A673 (cell line): ENCODE measurements around the gene ZNF724. TPM values are rescaled to one million over a fixed set of nuclear protein-coding genes. Genes with fewer than 3 reads are reported as not detected.
"Not testable (repeated sequence)": the region's sequence is repeated elsewhere in the genome, so short reads cannot be mapped to it uniquely, and the experiment has no call there.

Experiments
- BruUV-seq: library from RNA; stranded (reverse); fragments of 400-500 nt; replicated peaks from 2 replicates; lab custom pipeline; 2021; lab: Mats Ljungman, UMichigan
- CTCF ChIA-PET: fragments of 300-600 bp; sonication (Branson Sonifier 250); formaldehyde crosslinking; loops from one replicate; lab custom pipeline; 2022; ENCODE audit warnings: antibody characterized with exemption; lab: Charles Lee
- POLR2A ChIA-PET: fragments of 300-600 bp; sonication (Branson Sonifier 250); formaldehyde crosslinking; loops from one replicate; lab custom pipeline; 2022; ENCODE audit warnings: antibody characterized with exemption; ENCODE audit not compliant: low non-redundant PET; lab: Charles Lee
- DNase-seq: peaks from one replicate; pipeline ENCODE4 v3.0.0-alpha.2; 2015; ENCODE audit warnings: low spot score
- H3K27ac ChIP-seq: fragments of 200-600 bp; sonication (generic); 2 replicates; pipeline ENCODE4 v1.5.1; 2016; ENCODE audit warnings: mixed run types, low read depth, mild to moderate bottlenecking, mixed read lengths, antibody characterized with exemption, low read length; ENCODE audit not compliant: poor library complexity, severe bottlenecking
- H3K27me3 ChIP-seq: fragments of 200-600 bp; sonication (generic); replicated peaks from 2 replicates; pipeline ENCODE4 v1.6.1; 2017; ENCODE audit warnings: mixed run types, low read depth, mild to moderate bottlenecking, mixed read lengths, antibody characterized with exemption, low read length; ENCODE audit not compliant: insufficient read depth, poor library complexity
- H3K36me3 ChIP-seq: fragments of 200-600 bp; sonication (generic); 2 replicates; pipeline ENCODE4 v1.6.1; 2016; ENCODE audit warnings: mixed run types, mild to moderate bottlenecking, mixed read lengths, antibody characterized with exemption, low read length; ENCODE audit not compliant: insufficient read depth, poor library complexity, severe bottlenecking
- H3K4me1 ChIP-seq: fragments of 200-600 bp; sonication (generic); 2 replicates; pipeline ENCODE4 v1.6.1; 2017; ENCODE audit warnings: mixed run types, mild to moderate bottlenecking, mixed read lengths, antibody characterized with exemption, low read length; ENCODE audit not compliant: insufficient read depth, poor library complexity, severe bottlenecking
- H3K4me3 ChIP-seq: fragments of 200-600 bp; sonication (generic); 2 replicates; pipeline ENCODE4 v1.5.1; 2016; ENCODE audit warnings: low read depth, mixed run types, mild to moderate bottlenecking, mixed read lengths, low read length; ENCODE audit not compliant: poor library complexity, severe bottlenecking
- H3K9me3 ChIP-seq: fragments of 200-600 bp; sonication (generic); 2 replicates; pipeline ENCODE4 v1.6.1; 2016; ENCODE audit warnings: mixed run types, low read depth, mild to moderate bottlenecking, mixed read lengths, antibody characterized with exemption, low read length; ENCODE audit not compliant: poor library complexity, severe bottlenecking
- EZH2 ChIP-seq: fragments of 200-600 bp; sonication (generic); IDR thresholded peaks from 2 replicates; pipeline ENCODE4 v1.6.1; 2017; ENCODE audit warnings: borderline replicate concordance, low read depth, mild to moderate bottlenecking, mixed read lengths, antibody characterized with exemption, low read length; ENCODE audit not compliant: poor library complexity, severe bottlenecking
- intact Hi-C: fragments of 100-400 bp; cut with micrococcal nuclease; formaldehyde crosslinking; loops from one replicate; pipeline ENCODE4 v1.10.0; 2022; ENCODE audit not compliant: unreplicated experiment
- total RNA-seq: library from RNA; stranded (reverse); gene quantifications from 2 replicates; pipeline ENCODE4 v1.2.3, GENCODE V29; 2021
- TF ChIP-seq, protein P1 (sequence below): fragments of 300-800, 200-600 bp; sonication (generic); conservative IDR thresholded peaks from 2 replicates; pipeline ENCODE4 v1.5.1; 2017; ENCODE audit warnings: low read depth, mild to moderate bottlenecking, antibody characterized with exemption, low read length, moderate library complexity, mixed read lengths

ZNF724 gene
- total RNA-seq, 1 experiment from 2014 or later = 21.0 TPM

DNA sequence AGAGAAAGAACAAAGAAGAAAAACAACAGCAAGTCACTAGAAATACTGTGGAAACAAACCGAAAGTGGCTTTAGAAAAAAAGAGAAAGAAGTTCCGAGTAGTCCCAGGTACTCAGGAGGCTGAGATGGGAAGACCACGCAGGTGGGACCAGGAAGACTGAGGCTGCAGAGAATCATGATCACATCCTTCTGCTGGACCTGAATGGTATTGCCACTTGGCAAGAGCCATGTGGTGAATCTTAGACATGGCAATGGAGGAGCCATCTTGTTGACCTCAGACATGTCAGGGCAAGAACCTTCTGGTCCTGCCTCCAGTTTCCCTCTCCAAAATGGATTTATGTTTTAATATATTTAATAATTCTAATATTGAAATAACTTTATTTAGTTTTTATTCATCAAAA is 37.4 kb upstream of the ZNF724 start:
- Histone ChIP-seq H3K4me3 (no peak overlapping the region), H3K4me1 (no peaks in the 10 kb centered on the region), H3K27ac (no peak overlapping the region), H3K36me3 (no peaks in the 10 kb centered on the region), H3K27me3 (no peaks in the 10 kb centered on the region), H3K9me3 (peaks cover 3% of the 10 kb centered on the region)
- intact Hi-C loops = no loop called here
- no TSS peak for BruUV-seq
- CTCF ChIA-PET = no interaction called here
- POLR2A ChIA-PET = no interaction called here
- DNase-seq = no peak
- TF ChIP-seq EZH2 = no peak
- TF ChIP-seq, protein P1, sequence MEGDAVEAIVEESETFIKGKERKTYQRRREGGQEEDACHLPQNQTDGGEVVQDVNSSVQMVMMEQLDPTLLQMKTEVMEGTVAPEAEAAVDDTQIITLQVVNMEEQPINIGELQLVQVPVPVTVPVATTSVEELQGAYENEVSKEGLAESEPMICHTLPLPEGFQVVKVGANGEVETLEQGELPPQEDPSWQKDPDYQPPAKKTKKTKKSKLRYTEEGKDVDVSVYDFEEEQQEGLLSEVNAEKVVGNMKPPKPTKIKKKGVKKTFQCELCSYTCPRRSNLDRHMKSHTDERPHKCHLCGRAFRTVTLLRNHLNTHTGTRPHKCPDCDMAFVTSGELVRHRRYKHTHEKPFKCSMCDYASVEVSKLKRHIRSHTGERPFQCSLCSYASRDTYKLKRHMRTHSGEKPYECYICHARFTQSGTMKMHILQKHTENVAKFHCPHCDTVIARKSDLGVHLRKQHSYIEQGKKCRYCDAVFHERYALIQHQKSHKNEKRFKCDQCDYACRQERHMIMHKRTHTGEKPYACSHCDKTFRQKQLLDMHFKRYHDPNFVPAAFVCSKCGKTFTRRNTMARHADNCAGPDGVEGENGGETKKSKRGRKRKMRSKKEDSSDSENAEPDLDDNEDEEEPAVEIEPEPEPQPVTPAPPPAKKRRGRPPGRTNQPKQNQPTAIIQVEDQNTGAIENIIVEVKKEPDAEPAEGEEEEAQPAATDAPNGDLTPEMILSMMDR = no peak

DNA sequence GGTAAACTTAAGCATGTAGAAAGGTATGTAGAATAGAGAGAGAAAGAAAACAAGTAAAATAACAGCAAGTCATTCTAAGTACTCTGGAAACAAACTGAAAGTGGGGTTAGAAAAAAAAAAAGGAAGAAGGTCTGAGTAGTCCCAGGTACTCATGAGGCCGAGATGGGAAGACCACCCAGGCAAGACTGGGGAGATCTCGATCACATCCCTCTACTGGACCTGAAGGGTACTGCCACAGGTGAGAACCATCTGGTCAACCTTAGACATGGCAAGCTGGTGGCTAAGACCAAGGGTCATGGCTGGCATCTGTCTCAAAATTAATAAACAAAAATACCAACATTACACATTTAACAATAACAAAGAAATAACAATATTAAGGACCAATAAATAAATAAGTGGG is 36.3 kb upstream of the ZNF724 start:
- intact Hi-C loops = no loop called here
- Histone ChIP-seq H3K36me3 (no peaks in the 10 kb centered on the region), H3K27ac (no peak overlapping the region), H3K9me3 (peaks cover 3% of the 10 kb centered on the region), H3K4me3 (no peak overlapping the region), H3K27me3 (no peaks in the 10 kb centered on the region), H3K4me1 (no peaks in the 10 kb centered on the region)
- no peak for TF ChIP-seq EZH2
- TF ChIP-seq, protein P1 = 0 out of 2 replicates have a peak, but pooled peaks have one; percentile 20
- ChIA-PET POLR2A (no interaction called here), CTCF (no interaction called here)
- no TSS peak for BruUV-seq
- DNase-seq = no peak

DNA sequence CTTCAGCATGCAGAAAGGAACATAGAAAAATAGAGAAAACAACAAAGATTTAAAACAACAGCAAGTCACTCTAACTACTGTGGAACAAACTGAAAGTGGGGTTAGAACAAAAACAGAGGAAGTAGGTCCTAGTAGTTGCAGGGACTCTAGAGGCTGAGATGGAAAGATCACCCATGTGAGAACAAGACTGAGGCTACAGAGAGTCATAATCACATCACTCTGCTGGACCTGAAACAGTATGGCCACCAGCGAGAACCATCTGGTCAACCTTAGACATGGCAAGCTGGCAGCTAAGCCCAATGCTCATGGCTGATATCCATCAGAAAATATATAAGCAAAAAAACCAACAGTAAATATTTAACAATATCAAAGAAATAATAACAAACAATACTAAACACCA is 35.8 kb upstream of the ZNF724 start:
- POLR2A ChIA-PET = no interaction called here
- Histone ChIP-seq H3K27me3 (no peaks in the 10 kb centered on the region), H3K4me3 (no peak overlapping the region), H3K4me1 (no peaks in the 10 kb centered on the region), H3K36me3 (no peaks in the 10 kb centered on the region), H3K9me3 (peaks cover 3% of the 10 kb centered on the region), H3K27ac (no peak overlapping the region)
- no TSS peak for BruUV-seq
- CTCF ChIA-PET = no interaction called here
- intact Hi-C loops = no loop called here
- no peak for TF ChIP-seq EZH2
- no peak for DNase-seq

DNA sequence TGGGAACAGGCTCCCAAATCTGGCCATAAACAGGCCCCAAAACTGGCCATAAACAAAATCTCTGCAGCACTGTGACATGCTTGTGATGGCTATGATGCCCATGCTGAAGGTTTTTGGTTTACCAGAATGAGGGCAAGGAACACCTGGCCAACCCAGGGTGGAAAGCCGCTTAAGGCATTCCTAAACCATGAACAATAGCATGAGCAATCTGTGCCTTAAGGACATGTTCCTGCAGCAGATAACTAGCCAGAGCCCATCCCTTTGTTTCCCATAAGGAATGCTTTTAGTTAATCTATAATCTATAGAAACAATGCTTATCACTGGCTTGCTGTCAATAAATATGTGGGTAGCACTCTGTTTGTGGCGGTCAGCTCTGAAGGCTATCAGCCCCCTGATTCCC is 35.1 kb upstream of the ZNF724 start:
- DNase-seq, intact Hi-C loops, H3K27me3 ChIP-seq, H3K9me3 ChIP-seq, POLR2A ChIA-PET, H3K36me3 ChIP-seq, H3K27ac ChIP-seq, CTCF ChIA-PET, BruUV-seq, H3K4me3 ChIP-seq, H3K4me1 ChIP-seq: not testable (repeated sequence)
